D721Med (cell line): ENCODE results near the gene EEF1A2.

Experiments
- DNase-seq: peaks from one replicate; pipeline ENCODE4 v3.0.0; 2011; ENCODE audit warnings: low spot score; ENCODE audit not compliant: insufficient read length
- FAIRE-seq: peaks from 2 replicates; lab custom pipeline; 2011; peaks lifted over from hg19 to GRCh38; lab: Jason Lieb, UNC
- CTCF ChIP-seq: IDR thresholded peaks from 2 replicates; pipeline ENCODE4 v1.5.1; 2012; ENCODE audit warnings: mild to moderate bottlenecking, control low read depth; ENCODE audit not compliant: insufficient read depth; ENCODE audit errors: missing control alignments

The EEF1A2 gene

GRCh38 chr20:63525185-63525584 is 26.3 kb upstream of the EEF1A2 start:
- no peak for DNase-seq
- no peak for FAIRE-seq
- no peak for TF ChIP-seq CTCF

DNA sequence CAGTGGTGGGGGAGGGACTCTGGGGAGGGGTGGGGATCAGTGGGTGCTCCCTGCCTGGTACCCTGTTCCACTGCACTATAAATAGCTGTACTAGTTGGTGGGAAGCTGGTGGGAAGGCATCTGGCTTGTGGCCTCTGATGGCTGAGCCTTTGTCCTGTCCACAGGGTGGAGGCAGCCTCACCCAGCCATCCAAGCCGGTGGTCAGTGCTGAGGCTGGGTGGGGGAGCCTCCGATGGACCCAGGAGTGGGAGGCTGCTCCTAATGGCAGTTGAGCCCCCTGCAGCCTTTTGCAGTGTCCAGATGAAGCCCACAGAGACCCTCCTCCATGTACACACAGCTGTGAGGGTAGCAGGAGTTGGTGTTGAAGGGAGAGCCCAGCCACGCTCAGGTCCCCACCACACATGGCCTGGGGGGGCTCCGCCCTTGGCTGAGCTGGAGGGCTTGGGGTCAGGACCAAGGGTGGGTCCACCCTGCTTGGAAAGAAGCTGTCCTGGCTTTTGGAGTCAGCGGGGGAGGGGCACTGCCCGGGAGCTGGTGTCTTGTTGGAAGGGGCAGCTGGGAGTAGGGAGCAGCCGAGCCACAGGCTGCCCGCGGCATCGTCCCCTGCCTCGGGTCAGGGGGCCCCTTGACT is 24.2 kb upstream of the EEF1A2 start:
- no peak for DNase-seq
- TF ChIP-seq CTCF, result no peak
- FAIRE-seq, result no peak

GRCh38 chr20:63522091-63522868 is 23.4 kb upstream of the EEF1A2 start:
- TF ChIP-seq CTCF, result no peak
- no peak for DNase-seq
- no peak for FAIRE-seq

DNA sequence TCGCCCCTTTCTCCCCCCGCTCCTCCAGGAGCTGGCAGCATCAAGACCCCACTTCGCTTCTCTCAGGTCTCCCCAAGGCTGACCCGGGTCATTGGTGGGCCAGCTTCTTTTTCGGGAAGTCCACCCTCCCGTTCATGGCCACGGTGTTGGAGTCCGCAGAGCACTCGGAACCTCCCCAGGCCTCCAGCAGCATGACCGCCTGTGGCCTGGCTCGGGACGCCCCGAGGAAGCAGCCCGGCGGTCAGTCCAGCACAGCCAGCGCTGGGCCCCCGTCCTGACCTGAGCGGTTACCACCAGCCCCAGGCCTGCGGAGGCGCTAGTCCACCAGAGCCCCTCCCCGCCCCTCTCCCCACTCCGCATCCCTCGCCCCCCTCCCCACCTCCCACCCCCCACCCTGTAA is 22.7 kb upstream of the EEF1A2 start:
- DNase-seq (no peak), FAIRE-seq (no peak)
- no peak for TF ChIP-seq CTCF

- FAIRE-seq (no peak), DNase-seq (no peak)
- no peak for TF ChIP-seq CTCF
Observed at GRCh38 chr20:63520934-63521601, 22.2 kb upstream of the EEF1A2 start.

- FAIRE-seq (no peak), DNase-seq (peak; percentile 99)
Observed at GRCh38 chr20:63520504-63520933, 21.6 kb upstream of the EEF1A2 start, which contains the start of gene PPDPF. PPDPF (plus strand) TSS chr20:63520765; CDS start chr20:63521309, 544 bp downstream.

More at GRCh38 chr20:63520504-63520933, 21.6 kb upstream of the EEF1A2 start, which contains the start of gene PPDPF:
- TF ChIP-seq CTCF, result no peak
